HG02571 (cell line): ENCODE measurements around the gene ZHX3.

Experiments used
- ATAC-seq: cut with Tn5 transposase; IDR thresholded peaks from one replicate; pipeline ENCODE4 v1.9.1; 2021; ENCODE audit warnings: mild to moderate bottlenecking, moderate library complexity; ENCODE audit not compliant: unreplicated experiment

ZHX3 gene, protein sequence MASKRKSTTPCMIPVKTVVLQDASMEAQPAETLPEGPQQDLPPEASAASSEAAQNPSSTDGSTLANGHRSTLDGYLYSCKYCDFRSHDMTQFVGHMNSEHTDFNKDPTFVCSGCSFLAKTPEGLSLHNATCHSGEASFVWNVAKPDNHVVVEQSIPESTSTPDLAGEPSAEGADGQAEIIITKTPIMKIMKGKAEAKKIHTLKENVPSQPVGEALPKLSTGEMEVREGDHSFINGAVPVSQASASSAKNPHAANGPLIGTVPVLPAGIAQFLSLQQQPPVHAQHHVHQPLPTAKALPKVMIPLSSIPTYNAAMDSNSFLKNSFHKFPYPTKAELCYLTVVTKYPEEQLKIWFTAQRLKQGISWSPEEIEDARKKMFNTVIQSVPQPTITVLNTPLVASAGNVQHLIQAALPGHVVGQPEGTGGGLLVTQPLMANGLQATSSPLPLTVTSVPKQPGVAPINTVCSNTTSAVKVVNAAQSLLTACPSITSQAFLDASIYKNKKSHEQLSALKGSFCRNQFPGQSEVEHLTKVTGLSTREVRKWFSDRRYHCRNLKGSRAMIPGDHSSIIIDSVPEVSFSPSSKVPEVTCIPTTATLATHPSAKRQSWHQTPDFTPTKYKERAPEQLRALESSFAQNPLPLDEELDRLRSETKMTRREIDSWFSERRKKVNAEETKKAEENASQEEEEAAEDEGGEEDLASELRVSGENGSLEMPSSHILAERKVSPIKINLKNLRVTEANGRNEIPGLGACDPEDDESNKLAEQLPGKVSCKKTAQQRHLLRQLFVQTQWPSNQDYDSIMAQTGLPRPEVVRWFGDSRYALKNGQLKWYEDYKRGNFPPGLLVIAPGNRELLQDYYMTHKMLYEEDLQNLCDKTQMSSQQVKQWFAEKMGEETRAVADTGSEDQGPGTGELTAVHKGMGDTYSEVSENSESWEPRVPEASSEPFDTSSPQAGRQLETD

DNA sequence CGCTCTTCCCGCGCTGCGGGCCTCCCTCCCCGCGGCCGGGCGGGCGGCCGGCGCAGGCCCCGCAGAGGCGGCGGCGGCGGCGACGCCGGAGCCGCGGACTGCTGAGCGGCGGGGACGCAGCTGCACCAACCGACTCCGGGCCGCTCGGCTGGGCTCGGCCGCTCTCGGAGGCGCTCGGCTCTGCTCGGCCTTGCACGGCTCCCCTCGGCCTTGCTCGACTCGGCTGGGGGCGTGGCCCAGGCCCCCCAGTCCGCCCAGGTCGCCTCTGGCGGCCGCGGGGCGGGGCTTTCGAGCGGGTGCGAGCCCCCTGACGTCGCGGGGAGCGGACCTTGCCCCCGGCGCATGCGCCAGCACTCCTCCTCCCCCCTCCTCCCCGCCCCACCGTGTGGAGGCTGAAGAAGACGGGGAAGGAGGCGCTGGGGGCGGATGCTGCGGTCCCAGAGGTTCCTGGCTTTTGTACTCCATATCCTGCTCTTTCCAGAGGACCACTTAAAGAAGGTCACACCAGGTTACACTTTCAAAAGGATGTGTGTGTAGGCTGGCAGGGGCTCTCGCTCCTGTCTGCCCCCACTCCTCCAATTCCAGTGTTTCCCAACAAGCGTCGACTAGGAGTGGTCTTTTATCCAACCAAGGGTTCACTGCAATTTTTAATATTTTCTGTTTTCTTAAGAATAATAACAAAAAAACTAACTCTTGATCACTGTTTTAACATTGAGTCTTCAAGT lies at the start of gene ZHX3:
ZHX3 (minus strand) TSS at position 186 of the 725 bp plus-strand sequence. CDS start 112,815 bp downstream, outside the sequence.
- ATAC-seq, result peak; percentile 95

DNA sequence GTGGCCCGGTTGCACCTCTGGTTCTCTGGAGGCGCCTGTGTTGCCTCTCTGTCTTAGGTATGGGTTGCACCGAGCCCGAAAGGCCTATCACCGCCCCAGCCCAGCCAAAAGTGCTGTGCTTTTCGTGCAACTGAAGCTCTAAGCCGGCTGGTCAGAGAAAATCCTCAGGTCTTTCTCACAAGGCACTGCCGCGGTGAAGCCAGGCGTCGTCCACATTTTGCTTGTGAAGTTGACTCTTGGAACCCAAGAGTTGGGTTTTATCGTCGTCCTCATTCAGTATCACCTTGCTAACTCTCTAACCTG lies 49.8 kb upstream of the ZHX3 start:
- ATAC-seq, result no peak

DNA sequence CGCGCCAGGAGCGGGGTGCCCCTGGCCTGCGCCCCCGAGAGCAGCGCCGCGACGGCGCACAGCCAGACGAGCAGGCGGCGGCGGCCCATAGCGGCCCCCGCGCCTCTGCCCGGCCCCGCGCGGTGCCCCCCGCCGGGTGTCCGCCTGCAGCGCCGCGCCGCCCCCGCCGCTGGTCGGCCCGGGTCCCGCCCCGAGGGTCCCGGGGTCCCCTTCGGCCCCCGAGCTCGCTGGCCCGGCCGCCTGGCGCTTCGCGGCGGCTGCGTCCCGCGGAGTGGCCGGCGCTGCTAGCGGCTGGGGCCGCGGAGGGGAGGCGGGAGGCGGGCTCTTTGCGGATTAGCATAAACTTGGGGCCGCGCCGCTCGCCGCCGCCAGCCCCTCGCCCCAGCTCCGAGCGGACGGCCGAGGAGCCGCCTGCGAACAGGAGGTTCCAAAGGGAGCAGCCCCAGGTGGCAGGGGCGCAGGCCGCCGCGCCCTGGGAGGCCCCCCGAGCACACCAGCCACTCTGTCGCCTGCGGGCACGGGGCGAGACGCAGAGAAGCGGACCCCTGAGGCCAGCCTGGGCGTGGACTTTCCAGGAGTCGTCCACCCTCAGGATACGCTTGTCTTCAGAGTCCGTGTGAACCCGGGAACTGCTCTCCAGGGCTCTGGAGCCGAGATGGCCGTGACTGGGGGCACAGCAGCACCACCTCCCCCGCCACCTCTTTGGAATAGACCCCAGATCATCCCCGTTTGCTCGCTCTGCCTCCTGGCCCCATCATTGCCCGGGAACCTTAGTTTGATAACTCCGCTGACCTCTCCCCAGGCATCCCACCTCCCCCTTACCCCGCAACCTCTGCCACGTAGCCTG lies 49.2 kb upstream of the ZHX3 start, which contains the start of gene EMILIN3:
EMILIN3 (minus strand) TSS at position 273 of the 847 bp plus-strand sequence; CDS start at position 89, 184 bp downstream.
- no peak for ATAC-seq

DNA sequence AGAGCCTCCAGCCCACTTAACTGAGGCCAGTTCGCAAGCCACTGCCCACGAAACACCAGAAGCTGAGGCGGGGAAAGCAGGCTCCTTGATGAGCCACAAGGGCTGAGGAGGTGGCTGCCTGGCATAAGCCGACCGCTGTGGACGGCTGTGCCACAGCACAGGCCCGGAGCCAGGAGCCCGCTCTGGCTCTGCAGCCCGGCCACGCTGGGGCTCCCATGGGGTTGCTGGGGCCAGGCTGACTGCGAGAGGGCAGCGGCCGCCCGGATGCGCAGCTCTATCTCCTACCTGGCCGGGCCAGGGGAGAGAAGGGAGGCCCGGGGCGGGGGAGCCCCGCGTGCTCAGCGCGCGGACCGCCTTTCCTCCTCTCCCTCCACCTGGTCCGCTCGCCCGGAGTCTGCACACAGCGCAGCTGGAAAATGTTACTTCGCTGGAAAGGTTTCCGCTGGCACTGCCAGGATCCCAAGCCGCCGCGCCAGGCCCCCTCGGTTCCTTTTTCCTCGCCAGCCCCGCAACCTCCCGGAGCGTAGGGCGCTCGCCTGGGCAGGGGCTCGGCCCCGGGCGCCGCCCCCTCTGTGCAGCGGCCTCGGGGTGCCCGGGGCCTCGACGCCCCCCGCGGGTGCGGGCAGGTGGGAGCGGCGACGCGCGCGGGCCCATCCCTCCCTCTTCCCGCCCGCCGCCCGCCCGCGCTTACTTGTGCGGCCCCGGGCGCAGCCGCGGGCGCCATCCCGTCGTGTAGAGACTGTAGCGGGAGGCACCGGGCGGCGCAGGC lies 48.4 kb upstream of the ZHX3 start:
- no peak for ATAC-seq

DNA sequence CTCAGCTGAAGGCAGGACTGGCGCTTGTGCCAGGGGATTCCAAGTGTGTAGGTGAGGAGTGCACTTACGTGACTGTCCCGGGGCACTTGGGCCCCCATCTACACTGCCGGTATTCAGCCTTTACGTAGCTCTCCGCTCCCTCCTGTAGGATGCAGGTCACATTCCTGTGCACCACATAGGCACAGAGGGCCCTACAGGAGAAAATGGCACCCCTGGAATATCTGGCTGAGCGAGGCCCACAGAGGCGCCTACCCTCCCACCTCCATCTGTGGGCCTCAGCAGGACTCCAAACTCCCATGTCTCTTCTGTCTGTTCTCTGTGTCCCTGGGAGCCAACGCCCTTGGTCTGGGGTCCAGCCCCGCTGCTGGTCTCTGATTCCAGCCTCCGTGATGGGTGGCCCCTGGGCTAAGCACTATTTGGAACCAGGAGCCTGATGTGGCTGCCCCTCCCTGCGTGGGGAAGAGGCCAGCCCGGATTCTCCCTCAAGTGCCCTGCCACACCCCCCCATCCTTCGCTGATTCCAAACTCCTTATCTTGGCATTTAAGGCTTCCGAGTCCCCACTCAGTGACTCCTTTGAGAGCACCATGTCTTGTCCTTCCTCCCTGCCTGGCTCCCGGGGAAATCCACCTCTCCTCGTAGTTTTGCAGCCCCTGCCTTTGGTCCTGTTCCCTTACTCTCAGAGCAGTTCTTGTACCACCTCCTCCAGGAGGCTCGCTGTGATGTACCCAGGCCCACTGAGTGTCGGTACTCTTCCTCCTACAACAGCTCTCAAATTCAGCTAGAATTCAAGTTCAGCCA lies 47.6 kb upstream of the ZHX3 start:
- ATAC-seq, result no peak

DNA sequence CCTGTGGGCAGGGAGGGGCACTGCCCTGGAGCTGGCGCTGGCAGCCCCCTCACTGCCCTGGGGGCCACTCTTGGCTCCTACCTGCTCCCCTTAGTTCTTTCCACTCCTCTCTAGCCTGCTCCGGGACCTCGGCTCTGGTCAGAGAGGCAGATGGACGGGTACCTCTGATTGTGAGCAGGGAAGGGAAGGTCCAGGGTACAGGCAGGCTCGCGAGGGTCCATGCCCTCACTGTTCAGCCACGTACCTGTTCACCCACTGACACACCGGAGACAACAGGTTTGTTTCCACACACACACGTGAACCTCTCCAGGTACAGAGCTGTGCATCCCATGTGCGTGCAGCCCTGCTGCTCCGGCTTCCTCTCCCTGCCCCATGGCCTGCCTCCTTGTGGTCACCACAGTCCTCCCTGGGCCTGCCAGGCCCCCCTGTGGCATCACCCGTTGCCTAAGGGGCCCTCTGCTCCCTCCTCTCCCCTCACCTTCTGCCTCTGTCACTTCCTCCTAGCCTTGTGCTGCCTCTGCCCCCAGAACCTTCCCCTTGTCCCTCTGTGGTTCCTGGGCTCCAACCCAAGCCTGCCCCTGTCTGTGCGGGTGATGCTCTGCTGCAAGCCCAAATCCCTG lies 46.8 kb upstream of the ZHX3 start:
- ATAC-seq, result no peak

DNA sequence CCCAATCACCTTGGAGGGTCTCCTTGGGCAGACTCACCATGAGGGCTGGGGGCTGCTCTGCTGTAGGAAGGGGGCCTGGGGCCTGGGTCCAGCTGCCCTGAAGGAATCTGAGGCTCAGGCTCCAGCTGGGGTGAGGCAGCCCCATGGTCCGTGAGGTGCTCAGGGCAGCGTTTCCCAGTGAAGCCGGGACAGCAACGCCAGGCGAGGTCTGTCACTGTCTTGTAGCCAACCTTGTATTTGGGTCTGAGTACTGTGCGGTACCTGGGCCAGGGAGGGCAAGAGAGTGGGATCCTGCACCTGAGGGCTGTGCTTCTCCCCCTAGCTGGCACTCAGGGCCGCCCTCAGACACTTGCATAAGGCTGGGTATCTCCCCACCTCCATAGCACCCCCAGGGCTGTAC lies 46.1 kb upstream of the ZHX3 start:
- no peak for ATAC-seq

DNA sequence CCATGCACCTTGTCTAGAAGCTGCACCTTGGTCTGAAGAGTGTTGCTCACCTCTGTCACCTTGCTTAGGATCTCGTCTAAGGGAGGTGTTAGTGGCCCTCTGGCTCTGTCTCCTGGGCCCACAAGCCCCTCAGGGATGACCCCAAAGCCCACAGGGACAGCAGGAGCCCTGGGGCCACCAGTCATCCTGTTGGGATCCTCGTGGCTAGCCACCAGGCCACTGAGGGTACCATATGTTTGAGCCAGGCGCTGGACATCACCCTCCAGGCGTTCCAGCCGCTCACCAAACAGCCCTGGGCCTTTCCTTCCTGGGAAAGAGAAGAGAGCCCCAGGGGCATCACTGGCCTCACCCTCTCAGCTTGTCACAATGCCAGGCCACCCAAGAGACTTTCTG lies 45.2 kb upstream of the ZHX3 start:
- no peak for ATAC-seq

DNA sequence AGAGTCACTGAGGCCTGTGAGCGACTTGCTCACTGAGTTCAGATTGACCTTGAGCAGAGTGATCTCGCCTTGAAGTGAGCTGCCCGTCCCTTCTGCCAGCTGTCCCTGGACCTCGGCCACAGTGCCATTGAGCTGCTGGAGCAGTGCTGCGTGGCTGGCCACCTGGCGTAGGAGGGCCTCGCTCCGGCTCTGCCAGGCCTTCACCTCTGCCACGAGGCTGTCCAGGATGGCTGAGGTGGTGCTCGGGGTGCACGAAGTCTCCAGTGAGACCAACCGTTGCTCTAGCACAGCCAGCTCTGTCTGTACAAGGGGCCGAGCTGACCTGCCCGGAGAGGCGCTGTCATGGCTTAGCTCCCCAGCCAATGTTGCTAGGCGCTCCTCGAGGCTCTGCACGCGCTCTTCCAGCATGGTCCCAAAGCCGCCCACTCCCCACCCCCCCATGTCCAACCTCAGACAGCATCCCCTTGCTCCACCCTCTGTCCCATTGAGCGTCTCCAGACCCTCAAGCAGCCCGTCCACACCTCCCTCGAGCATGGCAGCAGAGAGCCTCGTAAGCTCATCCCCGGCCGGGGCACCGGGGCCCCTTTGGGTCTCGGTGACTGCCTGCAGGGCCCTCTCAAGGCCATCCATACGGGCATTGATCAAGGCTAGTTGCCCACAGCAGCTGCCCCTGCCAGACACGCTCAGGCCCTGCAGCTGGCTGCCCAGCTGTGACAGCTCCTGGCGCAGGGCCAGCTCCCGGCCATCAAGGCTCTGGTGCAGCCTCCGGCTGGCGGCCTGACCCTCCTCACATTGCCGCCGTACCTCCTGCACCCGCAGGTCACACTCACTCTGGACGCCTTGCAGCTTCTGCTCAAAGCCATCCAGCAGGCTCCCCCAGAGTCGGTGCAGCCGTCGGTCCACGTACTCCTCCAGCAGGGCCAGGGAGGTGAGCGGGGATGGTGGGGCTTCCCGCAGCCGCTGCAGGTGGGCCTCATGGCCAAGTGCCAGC lies 44.5 kb upstream of the ZHX3 start:
- ATAC-seq, result no peak

DNA sequence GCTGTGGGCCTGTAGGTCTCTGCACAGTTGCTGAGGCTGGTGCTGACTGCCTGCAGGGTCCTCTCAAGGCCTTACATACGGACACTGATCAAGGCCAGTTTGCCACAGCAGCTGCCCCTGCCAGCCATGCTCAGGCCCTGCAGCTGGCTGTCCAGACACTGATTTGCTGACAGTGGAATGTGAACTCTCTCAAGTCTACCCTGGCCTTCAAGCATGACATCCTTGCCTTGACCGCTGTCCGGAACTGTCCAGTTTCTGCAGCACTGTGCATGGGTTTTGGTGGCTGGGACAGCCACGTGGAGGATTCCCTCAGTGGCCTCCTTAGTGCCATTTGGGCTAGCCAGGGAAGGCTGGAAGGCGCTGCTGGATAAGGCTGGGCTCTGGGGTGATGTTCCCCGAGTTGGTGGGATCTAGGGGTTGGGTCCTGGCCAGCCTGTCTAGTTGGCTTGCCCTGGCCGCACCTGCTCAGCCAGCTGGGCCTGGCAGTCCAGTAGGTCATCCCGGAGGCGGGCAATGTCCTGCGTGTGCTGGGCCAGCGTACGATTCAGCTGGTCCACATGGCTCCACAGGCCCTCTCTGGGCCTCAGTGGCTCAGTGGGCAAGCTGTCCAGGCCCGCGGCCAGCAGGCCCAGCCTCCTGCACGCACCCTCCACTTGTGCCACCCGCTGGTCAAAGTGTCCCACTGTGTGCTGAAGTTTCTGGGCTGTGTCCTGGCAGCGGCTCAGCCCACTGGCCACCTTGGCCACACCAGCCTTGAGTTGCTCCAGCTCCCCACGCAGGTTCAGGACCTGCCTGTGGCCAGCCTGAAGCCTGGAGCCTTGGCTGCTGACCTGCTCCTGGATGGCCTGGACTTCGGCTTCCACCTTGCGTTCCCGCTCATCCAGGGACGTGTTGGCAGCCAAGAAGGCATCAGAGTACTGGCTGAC lies 43.6 kb upstream of the ZHX3 start:
- no peak for ATAC-seq

DNA sequence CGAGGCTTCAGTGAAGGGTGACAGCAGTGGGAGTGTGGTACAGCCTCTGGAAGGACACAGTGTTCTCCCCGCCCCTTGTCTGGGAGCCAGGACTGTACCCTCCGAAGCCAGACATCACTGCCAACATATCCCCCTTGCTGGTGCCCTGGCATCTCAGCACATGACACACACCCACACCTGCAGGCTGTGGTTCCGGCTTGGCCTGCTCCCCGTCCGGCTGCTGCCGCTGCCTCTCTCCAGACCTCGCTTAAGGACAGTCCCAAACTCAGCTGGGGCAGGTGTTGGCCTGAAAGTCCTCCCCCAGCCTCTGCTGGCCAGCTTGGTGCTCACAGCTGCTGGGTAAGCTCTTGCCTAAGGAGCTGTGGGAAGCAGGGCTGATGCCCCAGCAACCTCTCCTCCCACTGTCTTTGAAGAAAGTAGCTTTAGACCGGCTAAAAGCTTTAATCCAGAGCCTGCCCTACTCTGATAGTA lies 42.0 kb upstream of the ZHX3 start:
- no peak for ATAC-seq

DNA sequence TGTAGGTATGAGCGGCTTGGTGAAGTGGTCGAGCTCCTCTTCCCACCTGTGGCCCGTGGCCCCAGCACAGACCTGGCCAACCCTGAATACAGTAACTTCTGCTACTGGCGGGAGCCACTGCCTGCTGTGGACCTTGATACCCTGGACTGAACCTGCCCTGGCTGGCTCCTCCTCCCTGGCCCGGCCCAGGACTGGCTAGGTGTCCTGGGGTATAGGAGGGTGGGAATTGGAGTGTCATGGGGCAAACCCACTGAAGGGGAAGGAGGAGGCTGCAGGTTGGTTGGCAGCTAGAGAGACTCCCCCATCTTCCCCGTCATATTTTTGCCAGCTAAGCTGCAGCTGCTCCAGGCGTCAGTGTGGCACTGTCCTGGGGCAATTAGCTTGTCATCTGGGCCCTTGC lies 41.2 kb upstream of the ZHX3 start:
- ATAC-seq, result no peak

DNA sequence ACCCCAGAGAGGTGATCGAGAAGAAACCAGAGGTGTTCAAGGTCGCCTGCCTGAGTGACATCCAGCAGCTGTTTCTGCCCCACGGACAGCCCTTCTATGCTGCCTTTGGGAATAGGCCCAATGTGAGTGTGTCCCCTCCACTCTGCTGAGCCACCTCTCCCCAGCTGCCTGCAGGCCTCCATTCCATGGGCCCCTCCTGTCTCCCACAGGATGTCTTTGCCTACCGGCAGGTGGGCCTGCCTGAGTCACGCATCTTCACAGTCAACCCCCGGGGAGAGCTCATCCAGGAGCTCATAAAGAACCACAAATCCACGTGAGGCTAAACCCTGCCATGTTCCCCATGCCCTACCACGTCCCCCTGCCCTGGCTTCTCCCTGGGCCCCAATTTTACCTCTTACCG lies 40.7 kb upstream of the ZHX3 start:
- ATAC-seq, result no peak

DNA sequence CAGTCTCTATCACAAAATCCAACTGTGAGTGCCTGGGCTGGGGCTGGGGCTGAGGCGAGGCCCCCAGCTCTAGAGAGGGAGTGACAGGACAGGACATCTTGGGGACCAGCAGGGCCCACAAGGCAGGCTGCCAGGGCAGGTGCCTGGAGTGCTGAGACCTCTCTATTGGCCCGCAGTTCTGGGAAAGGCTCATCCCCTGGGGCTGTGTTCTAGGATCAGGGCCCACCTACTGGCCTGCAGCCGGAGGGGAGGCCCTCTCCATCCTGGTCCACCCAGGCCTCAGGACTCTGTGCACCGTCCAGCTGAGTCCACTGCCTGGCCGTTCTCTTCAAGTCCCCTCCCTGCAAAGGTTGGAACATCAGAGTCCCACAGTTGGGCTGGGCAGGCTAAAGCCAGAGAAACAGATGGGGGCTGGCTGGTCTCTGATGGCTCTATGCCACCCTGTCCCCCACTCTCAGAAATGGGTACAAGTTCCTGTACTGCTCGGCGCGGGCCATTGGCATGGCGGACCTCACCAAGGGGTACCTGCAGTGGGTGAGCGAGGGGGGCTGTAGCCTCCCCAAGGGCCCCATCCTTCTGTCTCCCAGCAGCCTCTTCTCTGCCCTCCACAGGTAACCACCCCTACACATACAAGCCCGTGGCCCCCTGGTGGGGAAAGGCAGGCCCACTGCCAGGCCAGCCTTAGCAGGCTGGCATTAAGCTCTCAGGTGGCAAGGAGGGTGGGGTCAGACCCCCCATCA lies 40.1 kb upstream of the ZHX3 start:
- ATAC-seq, result no peak

DNA sequence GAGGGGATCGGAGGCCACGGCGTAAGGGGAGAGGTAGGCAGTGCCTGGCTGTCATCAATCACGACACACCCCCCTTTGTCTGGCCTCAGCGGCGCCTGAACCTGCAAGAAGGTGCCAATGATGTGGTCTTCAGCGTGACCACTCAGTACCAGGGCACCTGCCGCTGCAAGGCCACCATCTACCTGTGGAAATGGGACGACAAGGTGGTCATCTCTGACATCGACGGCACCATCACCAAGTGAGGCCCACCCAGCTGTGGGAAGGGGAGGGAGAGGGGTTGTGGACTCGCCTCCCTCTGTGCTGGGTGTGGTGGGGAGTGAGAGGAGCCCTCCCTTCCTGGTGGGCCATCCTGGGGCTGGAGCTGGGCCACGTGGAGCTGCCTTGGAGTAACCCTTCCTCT lies 39.4 kb upstream of the ZHX3 start:
- no peak for ATAC-seq
